Activated gamma-delta T cell treated with anti-CD3 and anti-CD28 coated beads, Interleukin-2, amount 50 U/mL, for 16 hours (primary cell): ENCODE data around the gene IFNL2.
"Not testable (repeated sequence)": the region's sequence is repeated elsewhere in the genome, so short reads cannot be mapped to it uniquely, and the experiment has no call there.

ENCODE experiments used
- DNase-seq: peaks from one replicate; pipeline ENCODE4 v3.0.0-alpha.2; 2020; ENCODE audit warnings: low read depth

IFNL2 gene

GRCh38 chr19:39253374-39254149, 14.6 kb upstream of the IFNL2 start:
- no peak for DNase-seq

- no peak for DNase-seq
Measured at GRCh38 chr19:39254531-39255345, 13.5 kb upstream of the IFNL2 start.

GRCh38 chr19:39257227-39257626, 11.0 kb upstream of the IFNL2 start:
- no peak for DNase-seq

GRCh38 chr19:39261704-39262103, 6.5 kb upstream of the IFNL2 start:
- no peak for DNase-seq

GRCh38 chr19:39262496-39262895, 5.7 kb upstream of the IFNL2 start:
- no peak for DNase-seq

- no peak for DNase-seq
Measured at GRCh38 chr19:39263912-39264305, 4.3 kb upstream of the IFNL2 start.

GRCh38 chr19:39264306-39265290, 3.6 kb upstream of the IFNL2 start:
- DNase-seq, result no peak

- DNase-seq, result no peak
Measured at GRCh38 chr19:39265321-39265916, 2.8 kb upstream of the IFNL2 start.

GRCh38 chr19:39268531-39269223, 481 bp downstream of the IFNL2 start:
- not testable (repeated sequence) for DNase-seq

- not testable (repeated sequence) for DNase-seq
Measured at GRCh38 chr19:39269369-39269768, 1.2 kb downstream of the IFNL2 start.

GRCh38 chr19:39270036-39270871, 2.1 kb downstream of the IFNL2 start:
- no peak for DNase-seq

GRCh38 chr19:39273859-39274258, 5.7 kb downstream of the IFNL2 start:
- DNase-seq, result not testable (repeated sequence)

GRCh38 chr19:39275578-39275977, 7.4 kb downstream of the IFNL2 start:
- DNase-seq, result no peak

GRCh38 chr19:39276740-39277139, 8.5 kb downstream of the IFNL2 start:
- no peak for DNase-seq

GRCh38 chr19:39277598-39277997, 9.4 kb downstream of the IFNL2 start:
- DNase-seq, result no peak

- DNase-seq, result no peak
Measured at GRCh38 chr19:39282021-39282420, 13.8 kb downstream of the IFNL2 start.

- no peak for DNase-seq
Measured at GRCh38 chr19:39284032-39284431, 15.8 kb downstream of the IFNL2 start.

- DNase-seq, result no peak
Measured at GRCh38 chr19:39293394-39293793, 25.2 kb downstream of the IFNL2 start.

- DNase-seq, result no peak
Measured at GRCh38 chr19:39296055-39296645, 28.0 kb downstream of the IFNL2 start, which contains the start of gene IFNL1. Gene IFNL1, plus strand, starts transcription at chr19:39296407. Its CDS starts 15 bp downstream, at chr19:39296422.

GRCh38 chr19:39296906-39297305, 28.7 kb downstream of the IFNL2 start:
- DNase-seq, result no peak
